Fibroblast of lung (primary cell): ENCODE data around the gene DDR1. TPM values are rescaled to one million over a fixed set of nuclear protein-coding genes. Genes with fewer than 3 reads are reported as not detected.

Experiments
- DNase-seq, 2 donors: peaks; one replicate each; pipeline versions ENCODE4 v3.0.0 to v3.0.0-alpha.2; 2010; ENCODE audit warnings: low read depth in 2 of 2
- H2AFZ ChIP-seq: 2 replicates; pipeline ENCODE4 v1.5.1; 2012; ENCODE audit warnings: low read length, control low read depth, inconsistent platforms
- H3K27ac ChIP-seq: 2 replicates; pipeline ENCODE4 v1.5.1; 2011; ENCODE audit warnings: low read length, control low read depth; ENCODE audit not compliant: insufficient read depth
- H3K27me3 ChIP-seq: 2 replicates; pipeline ENCODE4 v1.5.1; 2011; ENCODE audit warnings: mild to moderate bottlenecking, low read length; ENCODE audit not compliant: control insufficient read depth, insufficient read depth
- H3K36me3 ChIP-seq: 2 replicates; pipeline ENCODE4 v1.5.1; 2011; ENCODE audit warnings: low read length; ENCODE audit not compliant: control insufficient read depth, insufficient read depth
- H3K4me1 ChIP-seq: 2 replicates; pipeline ENCODE4 v1.5.1; 2011; ENCODE audit warnings: low read length; ENCODE audit not compliant: control insufficient read depth, insufficient read depth; ENCODE audit errors: extremely low read depth
- H3K4me2 ChIP-seq: 2 replicates; pipeline ENCODE4 v1.5.1; 2011; ENCODE audit warnings: low read length, control low read depth; ENCODE audit not compliant: insufficient read depth; ENCODE audit errors: extremely low read depth
- H3K4me3 ChIP-seq, 4 experiments: fragments of 200-600 bp in 1 of 4; sonication (generic) in 1 of 4; replicated peaks in 1 of 4; 2 replicates each; pipeline ENCODE4 v1.5.1; 2011 to 2016; ENCODE audit warnings: low read length in 4 of 4, low read depth in 3 of 4, mild to moderate bottlenecking in 3 of 4, control low read depth in 2 of 4, inconsistent platforms in 1 of 4, mixed read lengths in 1 of 4; ENCODE audit not compliant: insufficient read depth in 1 of 4; ENCODE audit errors: control extremely low read depth in 1 of 4
- H3K79me2 ChIP-seq: 2 replicates; pipeline ENCODE4 v1.5.1; 2012; ENCODE audit warnings: mild to moderate bottlenecking, low read length, inconsistent platforms; ENCODE audit not compliant: control insufficient read depth, insufficient read depth
- H3K9ac ChIP-seq: 2 replicates; pipeline ENCODE4 v1.5.1; 2011; ENCODE audit warnings: mild to moderate bottlenecking, low read length, control low read depth; ENCODE audit not compliant: insufficient read depth
- H3K9me3 ChIP-seq: 2 replicates; pipeline ENCODE4 v1.5.1; 2012; ENCODE audit warnings: low read depth, low read length; ENCODE audit not compliant: control insufficient read depth, insufficient read depth
- H4K20me1 ChIP-seq: 2 replicates; pipeline ENCODE4 v1.5.1; 2011; ENCODE audit warnings: low read length; ENCODE audit not compliant: control insufficient read depth, insufficient read depth; ENCODE audit errors: extremely low read depth
- EZH2 ChIP-seq: IDR thresholded peaks from 2 replicates; pipeline ENCODE4 v1.5.1; 2012; ENCODE audit warnings: low read length, control low read depth, mild to moderate bottlenecking; ENCODE audit errors: missing control alignments
- polyA plus RNA-seq, 2 donors: library from polyadenylated mRNA; depleted of rRNA in 1 of 2; stranded (reverse) in 1 of 2; unstranded in 1 of 2; fragments of >200 nt; gene quantifications; 2 replicates each; pipeline ENCODE4 v1.2.1, GENCODE V29; 2011 to 2012; ENCODE audit warnings: missing spikeins in 1 of 2
- total RNA-seq: library from RNA; depleted of rRNA; stranded (reverse); fragments of >200 nt; gene quantifications from 2 replicates; pipeline ENCODE4 v1.2.1, GENCODE V29; 2014
- TF ChIP-seq, protein P1 (sequence below), 2 donors: IDR thresholded peaks in 1 of 2; conservative IDR thresholded peaks in 1 of 2; 1 replicate in 1 of 2; 2 replicates in 1 of 2; pipeline ENCODE4 v1.5.1; 2011 to 2012; ENCODE audit warnings: low read length in 2 of 2, control low read depth in 1 of 2, inconsistent platforms in 1 of 2, low read depth in 1 of 2, mild to moderate bottlenecking in 1 of 2

DDR1 gene
- total and polyA plus RNA-seq, 2 donors (not counting 1 experiment from before 2014, with no cell fraction given) = 10.9 to 17.5 TPM

DNA sequence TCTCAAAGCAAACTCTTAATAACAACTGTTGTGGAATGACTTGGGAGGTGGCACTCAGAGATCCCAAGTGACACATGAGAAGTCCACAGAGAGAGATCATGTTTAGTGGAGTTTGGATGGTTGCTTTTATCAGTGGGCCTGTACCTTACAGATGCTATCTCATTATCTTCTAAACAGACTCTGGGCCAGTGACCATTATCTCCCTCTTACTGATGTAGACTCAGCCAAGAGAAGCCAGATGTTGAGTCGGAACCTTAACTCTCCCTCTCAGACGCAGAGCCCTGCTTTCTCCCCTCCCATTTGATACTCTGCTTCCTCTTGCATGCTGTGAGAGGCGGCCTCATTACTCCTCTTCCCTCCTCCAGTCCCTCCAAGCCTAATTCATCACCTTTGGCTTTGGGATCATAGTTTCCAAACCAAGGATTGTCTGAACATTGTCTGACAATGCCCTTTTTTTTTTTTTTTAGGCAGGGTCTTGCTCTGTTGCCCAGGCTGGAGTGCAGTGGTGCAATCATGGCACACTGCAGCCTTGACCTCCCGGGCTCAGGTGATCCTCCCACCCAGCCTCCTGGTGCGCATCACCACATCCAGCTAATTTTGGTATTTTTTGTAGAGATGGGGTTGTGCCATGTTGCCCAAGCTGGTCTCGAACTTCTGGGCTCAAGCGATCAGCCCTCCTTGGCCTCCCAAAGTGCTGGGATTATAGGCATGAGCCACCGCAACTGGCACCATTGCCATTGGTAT lies 4.5 kb upstream of the DDR1 start:
- Histone ChIP-seq H3K36me3 (no peaks in the 10 kb centered on the region), H4K20me1 (no peaks in the 10 kb centered on the region), H3K9me3 (no peaks in the 10 kb centered on the region), H3K4me2 (no peak overlapping the region), H3K9ac (no peak overlapping the region), H3K79me2 (no peaks in the 10 kb centered on the region), H3K4me3 (no peak overlapping the region), H2AFZ (no peak overlapping the region), H3K27ac (no peak overlapping the region), H3K27me3 (no peaks in the 10 kb centered on the region), H3K4me1 (peaks cover 13% of the 10 kb centered on the region)
- no peak for TF ChIP-seq EZH2
- no peak for DNase-seq

DNA sequence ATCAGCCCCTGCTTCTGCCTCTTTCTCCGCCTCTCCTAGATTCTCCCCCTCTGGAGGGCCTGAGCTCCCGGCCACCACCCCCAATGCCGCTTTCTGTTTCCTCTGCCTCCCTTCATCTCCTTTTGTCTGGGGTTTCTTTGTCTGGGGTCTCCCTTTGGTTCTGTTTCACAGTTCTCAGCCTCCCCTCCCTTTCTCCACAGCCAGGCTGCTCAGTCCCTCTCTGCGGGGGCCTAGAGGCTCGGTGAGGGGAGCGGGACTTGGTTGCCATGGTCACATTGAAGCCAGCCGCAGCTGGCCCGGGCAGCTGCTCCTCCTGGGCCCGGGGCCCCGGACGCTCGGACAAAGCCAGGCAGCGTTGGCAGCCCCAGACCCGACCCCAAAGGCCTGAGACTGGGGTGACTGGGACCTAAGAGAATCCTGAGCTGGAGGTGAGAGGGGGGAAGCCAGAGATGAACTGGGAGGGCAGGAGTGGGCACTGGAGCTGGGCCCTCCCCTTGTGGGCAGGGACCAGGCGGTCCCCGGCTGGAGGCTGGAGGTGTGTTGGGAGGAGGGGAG lies 3.5 kb upstream of the DDR1 start:
- H2AFZ ChIP-seq = no peak overlapping the region
- no peak overlapping the region for H3K4me3 ChIP-seq
- no peaks in the 10 kb centered on the region for H3K79me2 ChIP-seq
- H3K4me1 ChIP-seq = peaks cover 19% of the 10 kb centered on the region
- H3K27me3 ChIP-seq = no peaks in the 10 kb centered on the region
- H3K27ac ChIP-seq = no peak overlapping the region
- no peaks in the 10 kb centered on the region for H3K36me3 ChIP-seq
- no peaks in the 10 kb centered on the region for H4K20me1 ChIP-seq
- TF ChIP-seq EZH2 = no peak
- TF ChIP-seq, protein P1, sequence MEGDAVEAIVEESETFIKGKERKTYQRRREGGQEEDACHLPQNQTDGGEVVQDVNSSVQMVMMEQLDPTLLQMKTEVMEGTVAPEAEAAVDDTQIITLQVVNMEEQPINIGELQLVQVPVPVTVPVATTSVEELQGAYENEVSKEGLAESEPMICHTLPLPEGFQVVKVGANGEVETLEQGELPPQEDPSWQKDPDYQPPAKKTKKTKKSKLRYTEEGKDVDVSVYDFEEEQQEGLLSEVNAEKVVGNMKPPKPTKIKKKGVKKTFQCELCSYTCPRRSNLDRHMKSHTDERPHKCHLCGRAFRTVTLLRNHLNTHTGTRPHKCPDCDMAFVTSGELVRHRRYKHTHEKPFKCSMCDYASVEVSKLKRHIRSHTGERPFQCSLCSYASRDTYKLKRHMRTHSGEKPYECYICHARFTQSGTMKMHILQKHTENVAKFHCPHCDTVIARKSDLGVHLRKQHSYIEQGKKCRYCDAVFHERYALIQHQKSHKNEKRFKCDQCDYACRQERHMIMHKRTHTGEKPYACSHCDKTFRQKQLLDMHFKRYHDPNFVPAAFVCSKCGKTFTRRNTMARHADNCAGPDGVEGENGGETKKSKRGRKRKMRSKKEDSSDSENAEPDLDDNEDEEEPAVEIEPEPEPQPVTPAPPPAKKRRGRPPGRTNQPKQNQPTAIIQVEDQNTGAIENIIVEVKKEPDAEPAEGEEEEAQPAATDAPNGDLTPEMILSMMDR (conservative IDR thresholded peaks at IDR 0.05 in 1 of 2, IDR thresholded peaks at IDR 0.05 in 1 of 2; ENCODE audit: low read depth in 1 of 2, low read length in 2 of 2) = no peak
- no peak for DNase-seq
- H3K9ac ChIP-seq = no peak overlapping the region
- H3K9me3 ChIP-seq = no peaks in the 10 kb centered on the region
- no peak overlapping the region for H3K4me2 ChIP-seq

DNA sequence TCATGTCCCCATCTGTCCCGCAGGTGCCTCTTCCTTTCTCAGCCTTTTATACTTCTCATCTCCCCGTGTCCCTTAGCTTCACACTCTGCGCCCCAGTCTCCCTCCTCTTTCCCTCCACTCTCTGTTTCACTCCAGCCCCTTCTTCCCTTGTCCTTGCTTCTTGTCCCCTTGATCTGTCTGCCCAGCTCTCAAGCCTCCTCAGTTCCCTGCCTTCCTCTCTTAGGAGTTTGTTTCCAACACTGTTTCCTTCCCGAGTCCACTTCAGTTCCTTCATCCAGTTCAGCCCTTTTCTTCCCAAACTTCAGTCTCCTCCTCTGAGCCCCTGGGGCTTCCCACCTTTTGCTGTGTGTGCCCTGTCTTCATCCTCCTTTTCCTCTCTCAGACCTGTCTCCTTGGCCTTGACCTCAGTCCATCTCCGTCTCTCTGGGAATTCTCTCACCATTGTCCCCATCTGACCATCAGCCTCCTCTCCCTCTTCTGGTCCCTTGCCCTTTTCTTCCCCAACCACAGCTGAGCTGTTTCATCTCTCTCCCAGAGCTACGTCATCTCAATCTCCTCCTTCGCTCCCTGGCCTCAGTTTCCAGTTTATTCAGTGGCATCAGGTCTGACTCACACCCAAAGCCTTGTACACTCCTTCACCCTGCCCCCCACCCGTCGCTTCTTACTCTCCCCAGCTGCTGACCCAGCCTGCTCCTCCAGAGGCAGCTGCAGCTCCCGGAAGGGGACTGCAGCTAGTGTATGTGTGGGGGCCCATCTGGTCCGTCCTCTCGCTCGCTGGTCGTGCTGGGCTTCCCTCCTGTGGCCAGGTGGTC lies 2.7 kb upstream of the DDR1 start:
- H3K36me3 ChIP-seq = no peaks in the 10 kb centered on the region

More for the DNA sequence above, 2.7 kb upstream of the DDR1 start:
- TF ChIP-seq, protein P1 (conservative IDR thresholded peaks at IDR 0.05 in 1 of 2, IDR thresholded peaks at IDR 0.05 in 1 of 2; ENCODE audit: low read depth in 1 of 2, low read length in 2 of 2) = no peak
- no peak for TF ChIP-seq EZH2
- no peaks in the 10 kb centered on the region for H4K20me1 ChIP-seq
- no peaks in the 10 kb centered on the region for H3K27me3 ChIP-seq
- peak; percentile 60 to 72 for DNase-seq
- H2AFZ ChIP-seq = peak overlapping the region; percentile 56
- H3K4me2 ChIP-seq = no peak overlapping the region
- H3K79me2 ChIP-seq = no peaks in the 10 kb centered on the region
- no peak overlapping the region for H3K4me3 ChIP-seq
- H3K9ac ChIP-seq = no peak overlapping the region
- H3K9me3 ChIP-seq = no peaks in the 10 kb centered on the region
- H3K4me1 ChIP-seq = peaks cover 23% of the 10 kb centered on the region
- H3K27ac ChIP-seq = no peak overlapping the region
